ENCODE measurements around the gene ADGB. TPM values are rescaled to one million over a fixed set of nuclear protein-coding genes. Genes with fewer than 3 reads are reported as not detected.
"Not testable (repeated sequence)": the region's sequence is repeated elsewhere in the genome, so short reads cannot be mapped to it uniquely, and the experiment has no call there.

ADGB gene
- total RNA-seq, 2 experiments from 2014 or later = not detected

- no peak for DNase-seq
- peaks cover 21% of the 10 kb centered on the region for H3K4me1 Mint-ChIP-seq
- H3K27me3 Mint-ChIP-seq = no peaks in the 10 kb centered on the region
- H3K27ac Mint-ChIP-seq = no peak overlapping the region
- no peaks in the 10 kb centered on the region for H3K36me3 Mint-ChIP-seq
- H3K9me3 Mint-ChIP-seq = no peaks in the 10 kb centered on the region
- peak overlapping the region; percentile 51 for H3K4me3 Mint-ChIP-seq
These were observed 171.6 kb downstream of the ADGB start for GRCh38 chr6:146770275-146770964.

DNA sequence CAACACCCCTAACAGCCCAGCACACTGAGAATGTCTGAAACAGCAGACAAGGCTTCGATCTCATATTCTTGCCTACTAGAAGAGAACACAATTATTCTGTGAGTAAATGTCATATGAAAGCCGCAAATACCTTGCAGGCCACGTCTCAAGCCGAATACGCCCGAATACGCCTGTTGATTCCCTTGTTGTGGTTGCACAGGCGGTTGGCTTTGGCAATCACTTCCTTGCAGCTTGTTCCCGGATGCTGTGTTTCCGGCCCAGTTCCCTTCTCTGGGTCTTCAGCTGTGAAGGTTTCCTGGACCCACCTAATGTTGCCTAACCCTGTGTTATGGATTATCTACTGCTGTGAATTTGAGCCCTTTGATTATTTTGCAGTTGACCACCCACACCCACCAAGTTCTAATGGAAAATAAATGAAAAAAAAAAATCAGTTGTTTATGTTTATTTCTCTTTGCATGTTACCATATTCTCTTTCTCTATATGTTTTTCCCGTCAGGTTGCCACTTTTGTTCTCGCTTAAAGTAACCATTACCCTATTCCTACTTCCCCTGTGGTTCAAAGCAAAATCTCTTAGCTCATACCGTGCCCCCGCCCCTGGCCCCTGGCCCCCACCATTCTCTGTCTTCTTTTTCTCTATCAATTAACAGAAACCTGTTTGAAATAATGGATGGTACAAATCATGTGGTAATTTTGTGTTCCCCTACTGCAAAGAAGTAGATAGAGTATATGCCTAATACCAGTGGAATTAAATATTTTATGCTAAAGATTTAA is 172.4 kb downstream of the ADGB start:
- peak; percentile 47 for DNase-seq
- no peaks in the 10 kb centered on the region for H3K9me3 Mint-ChIP-seq
- no peaks in the 10 kb centered on the region for H3K27me3 Mint-ChIP-seq
- peak overlapping the region; percentile 51 for H3K4me3 Mint-ChIP-seq
- no peaks in the 10 kb centered on the region for H3K36me3 Mint-ChIP-seq
- H3K4me1 Mint-ChIP-seq = peaks cover 21% of the 10 kb centered on the region
- H3K27ac Mint-ChIP-seq = no peak overlapping the region

DNA sequence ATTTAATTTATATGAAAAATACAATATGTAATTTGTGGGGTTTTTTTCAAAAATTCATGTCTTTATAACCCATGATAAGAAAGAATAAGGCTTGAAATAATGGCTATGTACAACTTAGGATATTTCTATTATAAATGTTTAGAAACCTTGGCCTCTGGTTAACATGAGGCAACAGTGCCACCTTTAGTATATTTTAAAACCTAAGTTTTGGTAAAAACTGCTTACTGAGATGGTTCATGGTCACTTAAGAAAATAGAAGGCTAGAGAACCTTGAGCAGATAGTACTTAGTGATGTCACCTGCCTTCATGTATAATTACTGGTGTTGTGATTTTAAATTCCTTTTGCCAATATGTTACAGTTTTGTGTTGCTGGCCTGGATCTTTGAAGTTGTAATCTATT is 176.4 kb downstream of the ADGB start:
- Mint-ChIP-seq H3K27me3 (no peaks in the 10 kb centered on the region), H3K27ac (no peak overlapping the region)

DNA sequence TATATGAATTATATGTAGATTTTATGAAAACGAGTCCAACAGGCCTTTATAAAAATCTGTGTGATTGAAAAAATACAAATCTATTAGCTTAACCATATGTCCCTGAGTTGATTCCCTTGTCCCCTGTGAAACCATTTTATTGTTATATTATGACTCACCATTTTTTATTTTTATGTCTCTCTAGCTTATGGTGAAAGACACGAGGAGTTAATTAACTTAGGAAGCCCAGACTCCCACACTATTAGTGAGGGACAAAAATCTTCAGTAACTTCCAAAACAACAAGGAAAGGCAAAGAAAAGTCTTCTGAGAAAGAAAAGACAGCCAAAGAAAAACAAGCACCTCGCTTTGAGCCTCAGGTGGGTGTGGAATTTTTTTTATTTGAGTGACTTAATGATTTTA is 183.1 kb downstream of the ADGB start:
- H3K27me3 Mint-ChIP-seq = peaks cover 3% of the 10 kb centered on the region
- H3K27ac Mint-ChIP-seq = no peak overlapping the region
- no peak for DNase-seq
- H3K4me3 Mint-ChIP-seq = no peak overlapping the region
- H3K9me3 Mint-ChIP-seq = peaks cover 1% of the 10 kb centered on the region
- no peaks in the 10 kb centered on the region for H3K4me1 Mint-ChIP-seq
- no peaks in the 10 kb centered on the region for H3K36me3 Mint-ChIP-seq

More for the DNA sequence above, 176.4 kb downstream of the ADGB start:
- no peak for DNase-seq
- no peaks in the 10 kb centered on the region for H3K36me3 Mint-ChIP-seq
- peaks cover 17% of the 10 kb centered on the region for H3K4me1 Mint-ChIP-seq
- no peak overlapping the region for H3K4me3 Mint-ChIP-seq
- peaks cover 1% of the 10 kb centered on the region for H3K9me3 Mint-ChIP-seq

- peak; percentile 4 for DNase-seq
- Mint-ChIP-seq H3K4me1 (no peaks in the 10 kb centered on the region), H3K27ac (no peak overlapping the region), H3K4me3 (no peak overlapping the region), H3K27me3 (peaks cover 3% of the 10 kb centered on the region), H3K9me3 (no peaks in the 10 kb centered on the region), H3K36me3 (no peaks in the 10 kb centered on the region)
These were observed 186.3 kb downstream of the ADGB start for GRCh38 chr6:146785001-146785585.

- H3K36me3 Mint-ChIP-seq = no peaks in the 10 kb centered on the region
- no peak for DNase-seq
- H3K27ac Mint-ChIP-seq = no peak overlapping the region
- H3K9me3 Mint-ChIP-seq = peaks cover under 1% of the 10 kb centered on the region
- H3K4me3 Mint-ChIP-seq = no peak overlapping the region
- no peaks in the 10 kb centered on the region for H3K4me1 Mint-ChIP-seq
- H3K27me3 Mint-ChIP-seq = peaks cover 3% of the 10 kb centered on the region
These were observed 189.2 kb downstream of the ADGB start for GRCh38 chr6:146787876-146788508.

DNA sequence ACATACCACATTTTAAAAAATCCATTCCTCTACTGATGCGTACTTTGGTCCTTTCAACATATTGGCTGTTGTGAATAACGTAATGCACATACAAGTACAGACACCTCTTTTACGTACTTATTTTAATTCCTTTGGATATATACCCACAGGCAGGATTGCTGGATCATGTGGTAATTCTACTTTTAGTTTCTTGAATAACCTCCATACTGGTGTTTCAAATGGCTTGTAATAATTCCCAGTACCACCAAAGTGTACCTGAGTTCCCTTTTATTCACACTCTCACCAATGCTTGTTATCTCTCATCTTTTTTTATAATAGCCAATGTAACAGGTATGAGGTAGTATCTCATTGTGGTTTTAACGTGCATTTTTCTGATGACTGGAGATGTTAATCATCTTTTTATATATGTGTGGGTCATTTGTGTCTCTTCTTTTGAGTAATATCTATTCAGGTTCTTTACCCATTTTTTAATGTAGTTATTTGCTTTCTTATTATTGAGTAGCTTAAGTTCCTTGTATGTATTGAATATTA is 191.9 kb downstream of the ADGB start:
- Mint-ChIP-seq H3K4me3 (no peak overlapping the region), H3K27me3 (peaks cover 4% of the 10 kb centered on the region), H3K36me3 (peaks cover 1% of the 10 kb centered on the region), H3K9me3 (peaks cover 3% of the 10 kb centered on the region), H3K27ac (no peak overlapping the region), H3K4me1 (no peaks in the 10 kb centered on the region)
- DNase-seq = no peak

- no peak for DNase-seq
- Mint-ChIP-seq H3K36me3 (peaks cover 1% of the 10 kb centered on the region), H3K9me3 (peaks cover 3% of the 10 kb centered on the region), H3K27ac (no peak overlapping the region), H3K27me3 (peaks cover 4% of the 10 kb centered on the region), H3K4me3 (no peak overlapping the region), H3K4me1 (no peaks in the 10 kb centered on the region)
These were observed 193.2 kb downstream of the ADGB start for GRCh38 chr6:146791930-146792329.

GRCh38 chr6:146793218-146793617 is 194.4 kb downstream of the ADGB start:
- not testable (repeated sequence) for DNase-seq, H3K36me3 Mint-ChIP-seq, H3K4me1 Mint-ChIP-seq, H3K27ac Mint-ChIP-seq, H3K27me3 Mint-ChIP-seq, H3K9me3 Mint-ChIP-seq, H3K4me3 Mint-ChIP-seq

DNA sequence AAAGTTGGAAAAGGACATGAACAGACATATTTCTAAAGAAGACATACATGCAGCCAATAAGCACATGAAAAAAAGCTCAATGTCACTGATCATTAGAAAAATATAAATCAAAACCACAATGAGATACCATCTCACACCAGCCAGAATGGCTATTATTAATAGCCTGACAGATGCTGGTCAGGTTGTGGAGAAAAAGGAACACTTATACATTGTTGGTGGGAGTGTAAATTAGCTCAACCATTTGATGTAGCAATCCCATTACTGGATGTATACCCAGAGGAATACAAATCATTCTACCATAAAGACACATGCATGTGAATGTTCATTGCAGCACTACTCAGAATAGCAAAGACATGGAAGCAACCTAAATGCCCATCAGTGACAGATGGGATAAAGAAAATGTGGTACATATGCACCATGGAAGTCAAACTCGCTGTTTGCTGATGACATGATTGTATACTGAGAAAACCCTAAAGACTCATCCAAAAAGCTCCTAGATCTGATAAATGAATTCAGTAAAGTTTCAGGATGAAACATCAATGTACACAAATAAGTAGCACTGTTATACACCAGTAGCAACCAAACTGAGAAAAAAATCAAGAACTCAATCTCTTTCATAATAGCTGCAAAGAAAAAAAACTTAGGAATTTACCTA is 196.8 kb downstream of the ADGB start:
- Mint-ChIP-seq H3K4me3 (no peak overlapping the region), H3K9me3 (peaks cover 3% of the 10 kb centered on the region), H3K27me3 (peaks cover 4% of the 10 kb centered on the region), H3K4me1 (no peaks in the 10 kb centered on the region), H3K36me3 (peaks cover 1% of the 10 kb centered on the region), H3K27ac (no peak overlapping the region)
- no peak for DNase-seq

GRCh38 chr6:146803167-146803566 is 204.4 kb downstream of the ADGB start:
- H3K4me3 Mint-ChIP-seq, H3K36me3 Mint-ChIP-seq, H3K27me3 Mint-ChIP-seq, H3K9me3 Mint-ChIP-seq, DNase-seq, H3K4me1 Mint-ChIP-seq, H3K27ac Mint-ChIP-seq: not testable (repeated sequence)

- Mint-ChIP-seq H3K4me1 (no peaks in the 10 kb centered on the region), H3K27me3 (peaks cover 4% of the 10 kb centered on the region), H3K9me3 (no peaks in the 10 kb centered on the region), H3K36me3 (no peaks in the 10 kb centered on the region), H3K27ac (no peak overlapping the region), H3K4me3 (no peak overlapping the region)
- DNase-seq = no peak
These were observed 204.8 kb downstream of the ADGB start for GRCh38 chr6:146803601-146804000.

GRCh38 chr6:146805546-146806325 is 207.0 kb downstream of the ADGB start:
- Mint-ChIP-seq H3K4me1 (no peaks in the 10 kb centered on the region), H3K27me3 (peaks cover 4% of the 10 kb centered on the region), H3K36me3 (no peaks in the 10 kb centered on the region), H3K27ac (no peak overlapping the region), H3K4me3 (no peak overlapping the region), H3K9me3 (no peaks in the 10 kb centered on the region)
- no peak for DNase-seq

GRCh38 chr6:146809014-146809413 is 210.2 kb downstream of the ADGB start:
- not testable (repeated sequence) for H3K9me3 Mint-ChIP-seq, H3K4me3 Mint-ChIP-seq, H3K27ac Mint-ChIP-seq, DNase-seq, H3K27me3 Mint-ChIP-seq, H3K4me1 Mint-ChIP-seq, H3K36me3 Mint-ChIP-seq
